Suprapubic skin (tissue), 3 donors: ENCODE measurements around the gene NAGLU.

Source experiments
- CTCF ChIP-seq, 2 donors: fragments of 200-600 bp in 1 of 2; fragments of 450-650 bp in 1 of 2; sonication (generic) in 1 of 2; IDR thresholded peaks; one replicate each; pipeline ENCODE4 v1.5.1; 2016 to 2019; ENCODE audit warnings: antibody characterized with exemption in 2 of 2, mild to moderate bottlenecking in 1 of 2, moderate library complexity in 1 of 2
- POLR2A ChIP-seq, 2 donors: fragments of 450-650 bp; IDR thresholded peaks; one replicate each; pipeline ENCODE4 v1.6.1; 2017; ENCODE audit warnings: antibody characterized with exemption in 2 of 2, mild to moderate bottlenecking in 2 of 2, moderate library complexity in 2 of 2

- TF ChIP-seq POLR2A (IDR thresholded peaks at IDR 0.05) (no peak), CTCF (IDR thresholded peaks at IDR 0.05) (no peak)
Observed at GRCh38 chr17:42573095-42573494, 37.1 kb downstream of the NAGLU start.
